ENCODE data around the gene BCL10. TPM values are rescaled to one million over a fixed set of nuclear protein-coding genes. Genes with fewer than 3 reads are reported as not detected.

The BCL10 gene
- total RNA-seq, 1 experiment from 2014 or later = 24.2 TPM

DNA sequence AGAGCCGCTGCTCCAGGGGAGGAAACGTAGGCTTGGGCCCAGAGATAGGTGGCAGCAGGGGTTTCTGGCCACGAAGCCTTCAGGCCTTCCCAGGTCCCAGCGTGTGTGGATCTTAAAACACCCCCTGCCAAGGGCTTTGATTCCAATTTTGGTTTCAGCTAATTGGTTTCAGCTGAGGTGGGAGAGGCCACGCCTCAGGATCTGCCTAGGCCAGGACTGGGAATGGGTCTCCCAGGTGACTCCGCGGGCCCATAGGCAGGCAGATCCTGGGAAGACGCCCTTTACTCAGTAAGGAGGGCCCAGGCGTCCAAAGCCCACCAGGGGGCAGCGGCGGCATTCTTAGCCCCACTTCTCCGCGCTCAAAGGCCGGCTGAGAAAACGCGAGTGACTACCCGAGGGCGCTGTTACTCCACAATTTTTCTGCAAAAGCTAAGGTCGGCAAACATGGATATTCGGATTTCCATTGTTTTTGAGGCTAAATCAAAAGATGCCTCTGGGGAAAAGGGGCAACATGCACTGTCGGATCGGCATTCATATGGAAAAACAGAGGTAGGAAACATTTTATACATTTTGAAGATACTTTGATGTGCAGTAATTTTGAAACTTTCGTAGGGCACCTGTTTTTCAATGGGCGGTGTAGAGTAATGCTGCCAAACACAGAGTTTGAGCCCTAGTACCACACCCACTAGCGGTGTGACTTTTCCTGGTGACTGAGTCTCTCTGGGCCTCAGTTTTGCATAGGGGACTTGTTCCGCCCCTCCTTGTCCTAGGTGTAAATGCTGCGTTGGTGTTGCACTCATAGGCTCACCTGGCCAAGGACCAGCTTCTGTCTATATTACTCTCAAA lies 31.8 kb upstream of the BCL10 start:
- H3K4me3 Mint-ChIP-seq = peak overlapping the region; percentile 51
- no peaks in the 10 kb centered on the region for H3K9me3 Mint-ChIP-seq
- ATAC-seq (peak; percentile 99), DNase-seq (ENCODE audit: low spot score) (peak; percentile 95)
- H3K36me3 Mint-ChIP-seq = no peaks in the 10 kb centered on the region
- H3K27ac Mint-ChIP-seq = 0 out of 2 replicates have a peak overlapping the region, but pooled peaks have one; percentile 35
- TF ChIP-seq, protein P1, sequence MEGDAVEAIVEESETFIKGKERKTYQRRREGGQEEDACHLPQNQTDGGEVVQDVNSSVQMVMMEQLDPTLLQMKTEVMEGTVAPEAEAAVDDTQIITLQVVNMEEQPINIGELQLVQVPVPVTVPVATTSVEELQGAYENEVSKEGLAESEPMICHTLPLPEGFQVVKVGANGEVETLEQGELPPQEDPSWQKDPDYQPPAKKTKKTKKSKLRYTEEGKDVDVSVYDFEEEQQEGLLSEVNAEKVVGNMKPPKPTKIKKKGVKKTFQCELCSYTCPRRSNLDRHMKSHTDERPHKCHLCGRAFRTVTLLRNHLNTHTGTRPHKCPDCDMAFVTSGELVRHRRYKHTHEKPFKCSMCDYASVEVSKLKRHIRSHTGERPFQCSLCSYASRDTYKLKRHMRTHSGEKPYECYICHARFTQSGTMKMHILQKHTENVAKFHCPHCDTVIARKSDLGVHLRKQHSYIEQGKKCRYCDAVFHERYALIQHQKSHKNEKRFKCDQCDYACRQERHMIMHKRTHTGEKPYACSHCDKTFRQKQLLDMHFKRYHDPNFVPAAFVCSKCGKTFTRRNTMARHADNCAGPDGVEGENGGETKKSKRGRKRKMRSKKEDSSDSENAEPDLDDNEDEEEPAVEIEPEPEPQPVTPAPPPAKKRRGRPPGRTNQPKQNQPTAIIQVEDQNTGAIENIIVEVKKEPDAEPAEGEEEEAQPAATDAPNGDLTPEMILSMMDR (IDR thresholded peaks at IDR 0.05) = peak; percentile 80
- TF ChIP-seq, protein P2, sequence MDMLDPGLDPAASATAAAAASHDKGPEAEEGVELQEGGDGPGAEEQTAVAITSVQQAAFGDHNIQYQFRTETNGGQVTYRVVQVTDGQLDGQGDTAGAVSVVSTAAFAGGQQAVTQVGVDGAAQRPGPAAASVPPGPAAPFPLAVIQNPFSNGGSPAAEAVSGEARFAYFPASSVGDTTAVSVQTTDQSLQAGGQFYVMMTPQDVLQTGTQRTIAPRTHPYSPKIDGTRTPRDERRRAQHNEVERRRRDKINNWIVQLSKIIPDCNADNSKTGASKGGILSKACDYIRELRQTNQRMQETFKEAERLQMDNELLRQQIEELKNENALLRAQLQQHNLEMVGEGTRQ (CRISPR knock-in tag; IDR thresholded peaks at IDR 0.05) = 0 out of 2 replicates have a peak, but pooled peaks have one; percentile 5
- TF ChIP-seq SMAD3 (CRISPR knock-in tag; IDR thresholded peaks at IDR 0.05; ENCODE audit: borderline replicate concordance) (no peak), ZNF416 (CRISPR knock-in tag; IDR thresholded peaks at IDR 0.05) (no peak), TEAD1 (CRISPR knock-in tag; IDR thresholded peaks at IDR 0.05) (peak; percentile 65; the same call in 1 of the 2 replicates), ZNF317 (CRISPR knock-in tag; IDR thresholded peaks at IDR 0.05; ENCODE audit: borderline replicate concordance, low read depth) (no peak), SP1 (CRISPR knock-in tag; conservative IDR thresholded peaks at IDR 0.05) (no peak), GABPB1 (CRISPR knock-in tag; IDR thresholded peaks at IDR 0.05) (peak; percentile 39; the same call in 1 of the 2 replicates), CBFB (CRISPR knock-in tag; IDR thresholded peaks at IDR 0.05; ENCODE audit: low read depth) (no peak)
- TF ChIP-seq, protein P3, sequence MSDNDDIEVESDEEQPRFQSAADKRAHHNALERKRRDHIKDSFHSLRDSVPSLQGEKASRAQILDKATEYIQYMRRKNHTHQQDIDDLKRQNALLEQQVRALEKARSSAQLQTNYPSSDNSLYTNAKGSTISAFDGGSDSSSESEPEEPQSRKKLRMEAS (CRISPR knock-in tag; IDR thresholded peaks at IDR 0.05) = peak; percentile 62; the same call in 1 of the 2 replicates
- TF ChIP-seq, protein P4, sequence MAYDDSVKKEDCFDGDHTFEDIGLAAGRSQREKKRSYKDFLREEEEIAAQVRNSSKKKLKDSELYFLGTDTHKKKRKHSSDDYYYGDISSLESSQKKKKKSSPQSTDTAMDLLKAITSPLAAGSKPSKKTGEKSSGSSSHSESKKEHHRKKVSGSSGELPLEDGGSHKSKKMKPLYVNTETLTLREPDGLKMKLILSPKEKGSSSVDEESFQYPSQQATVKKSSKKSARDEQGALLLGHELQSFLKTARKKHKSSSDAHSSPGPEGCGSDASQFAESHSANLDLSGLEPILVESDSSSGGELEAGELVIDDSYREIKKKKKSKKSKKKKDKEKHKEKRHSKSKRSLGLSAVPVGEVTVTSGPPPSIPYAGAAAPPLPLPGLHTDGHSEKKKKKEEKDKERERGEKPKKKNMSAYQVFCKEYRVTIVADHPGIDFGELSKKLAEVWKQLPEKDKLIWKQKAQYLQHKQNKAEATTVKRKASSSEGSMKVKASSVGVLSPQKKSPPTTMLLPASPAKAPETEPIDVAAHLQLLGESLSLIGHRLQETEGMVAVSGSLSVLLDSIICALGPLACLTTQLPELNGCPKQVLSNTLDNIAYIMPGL (CRISPR knock-in tag; IDR thresholded peaks at IDR 0.05) = peak; percentile 83
- ChIA-PET CTCF (interaction anchor here (0.6 to 2.4 kb wide), 44 partner anchors 8 to 710 kb away, joined by 3 to 35 read pairs (median 5); partner anchors contain the start of genes BCL10, C1orf52, CCN1 and DDAH1), POLR2A (interaction anchor here (1.4 to 2.2 kb wide), 2 partner anchors 32 to 273 kb away, joined by 6 read pairs; partner anchors contain the start of genes BCL10 and CCN1)
- H3K4me1 Mint-ChIP-seq = peaks cover 20% of the 10 kb centered on the region
- no peaks in the 10 kb centered on the region for H3K27me3 Mint-ChIP-seq (ENCODE audit: low read depth)

DNA sequence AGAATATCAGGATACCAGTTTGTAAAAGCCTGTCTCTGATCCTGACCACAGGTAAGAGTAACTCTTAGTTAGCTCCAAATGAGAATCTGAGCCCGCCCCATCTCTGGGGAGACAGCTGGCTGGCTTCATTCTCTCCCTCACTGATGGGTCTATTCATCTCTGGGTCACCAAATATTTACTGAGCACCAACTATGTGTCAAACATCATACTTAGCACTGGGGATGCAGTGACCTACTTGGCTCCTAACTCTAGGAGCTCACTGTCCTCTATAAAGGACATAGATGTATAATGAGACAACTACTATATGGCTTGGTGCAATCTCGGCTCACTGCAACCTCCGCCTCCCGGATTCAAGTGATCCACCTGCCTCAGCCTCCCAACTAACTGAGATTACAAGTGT lies 29.8 kb upstream of the BCL10 start:
- ATAC-seq (no peak), DNase-seq (ENCODE audit: low spot score) (no peak)
- Mint-ChIP-seq H3K4me1 (peaks cover 18% of the 10 kb centered on the region), H3K9me3 (no peaks in the 10 kb centered on the region), H3K27me3 (ENCODE audit: low read depth) (peaks cover 3% of the 10 kb centered on the region; the same call in 1 of the 2 replicates), H3K4me3 (no peak overlapping the region), H3K36me3 (no peaks in the 10 kb centered on the region), H3K27ac (no peak overlapping the region)
- TF ChIP-seq ZNF423 (CRISPR knock-in tag; IDR thresholded peaks at IDR 0.05) (no peak), OVOL2 (CRISPR knock-in tag; IDR thresholded peaks at IDR 0.05; ENCODE audit: borderline replicate concordance) (no peak), ZNF263 (CRISPR knock-in tag; IDR thresholded peaks at IDR 0.05; ENCODE audit: low read depth) (no peak), NFYB (CRISPR knock-in tag; conservative IDR thresholded peaks at IDR 0.05; ENCODE audit: low read depth) (no peak), FOXP1 (CRISPR knock-in tag; IDR thresholded peaks at IDR 0.05; ENCODE audit: borderline replicate concordance) (no peak), ZNF138 (CRISPR knock-in tag; conservative IDR thresholded peaks at IDR 0.05) (no peak), FOXK1 (CRISPR knock-in tag; IDR thresholded peaks at IDR 0.05) (no peak)
- TF ChIP-seq, protein P5, sequence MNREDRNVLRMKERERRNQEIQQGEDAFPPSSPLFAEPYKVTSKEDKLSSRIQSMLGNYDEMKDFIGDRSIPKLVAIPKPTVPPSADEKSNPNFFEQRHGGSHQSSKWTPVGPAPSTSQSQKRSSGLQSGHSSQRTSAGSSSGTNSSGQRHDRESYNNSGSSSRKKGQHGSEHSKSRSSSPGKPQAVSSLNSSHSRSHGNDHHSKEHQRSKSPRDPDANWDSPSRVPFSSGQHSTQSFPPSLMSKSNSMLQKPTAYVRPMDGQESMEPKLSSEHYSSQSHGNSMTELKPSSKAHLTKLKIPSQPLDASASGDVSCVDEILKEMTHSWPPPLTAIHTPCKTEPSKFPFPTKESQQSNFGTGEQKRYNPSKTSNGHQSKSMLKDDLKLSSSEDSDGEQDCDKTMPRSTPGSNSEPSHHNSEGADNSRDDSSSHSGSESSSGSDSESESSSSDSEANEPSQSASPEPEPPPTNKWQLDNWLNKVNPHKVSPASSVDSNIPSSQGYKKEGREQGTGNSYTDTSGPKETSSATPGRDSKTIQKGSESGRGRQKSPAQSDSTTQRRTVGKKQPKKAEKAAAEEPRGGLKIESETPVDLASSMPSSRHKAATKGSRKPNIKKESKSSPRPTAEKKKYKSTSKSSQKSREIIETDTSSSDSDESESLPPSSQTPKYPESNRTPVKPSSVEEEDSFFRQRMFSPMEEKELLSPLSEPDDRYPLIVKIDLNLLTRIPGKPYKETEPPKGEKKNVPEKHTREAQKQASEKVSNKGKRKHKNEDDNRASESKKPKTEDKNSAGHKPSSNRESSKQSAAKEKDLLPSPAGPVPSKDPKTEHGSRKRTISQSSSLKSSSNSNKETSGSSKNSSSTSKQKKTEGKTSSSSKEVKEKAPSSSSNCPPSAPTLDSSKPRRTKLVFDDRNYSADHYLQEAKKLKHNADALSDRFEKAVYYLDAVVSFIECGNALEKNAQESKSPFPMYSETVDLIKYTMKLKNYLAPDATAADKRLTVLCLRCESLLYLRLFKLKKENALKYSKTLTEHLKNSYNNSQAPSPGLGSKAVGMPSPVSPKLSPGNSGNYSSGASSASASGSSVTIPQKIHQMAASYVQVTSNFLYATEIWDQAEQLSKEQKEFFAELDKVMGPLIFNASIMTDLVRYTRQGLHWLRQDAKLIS (CRISPR knock-in tag; IDR thresholded peaks at IDR 0.05; ENCODE audit: borderline replicate concordance) = no peak
- ChIA-PET CTCF (no interaction called here), POLR2A (no interaction called here)

Data from WTC11 (cell line).